ENCODE results near the gene OR9Q1.

Gene OR9Q1

DNA sequence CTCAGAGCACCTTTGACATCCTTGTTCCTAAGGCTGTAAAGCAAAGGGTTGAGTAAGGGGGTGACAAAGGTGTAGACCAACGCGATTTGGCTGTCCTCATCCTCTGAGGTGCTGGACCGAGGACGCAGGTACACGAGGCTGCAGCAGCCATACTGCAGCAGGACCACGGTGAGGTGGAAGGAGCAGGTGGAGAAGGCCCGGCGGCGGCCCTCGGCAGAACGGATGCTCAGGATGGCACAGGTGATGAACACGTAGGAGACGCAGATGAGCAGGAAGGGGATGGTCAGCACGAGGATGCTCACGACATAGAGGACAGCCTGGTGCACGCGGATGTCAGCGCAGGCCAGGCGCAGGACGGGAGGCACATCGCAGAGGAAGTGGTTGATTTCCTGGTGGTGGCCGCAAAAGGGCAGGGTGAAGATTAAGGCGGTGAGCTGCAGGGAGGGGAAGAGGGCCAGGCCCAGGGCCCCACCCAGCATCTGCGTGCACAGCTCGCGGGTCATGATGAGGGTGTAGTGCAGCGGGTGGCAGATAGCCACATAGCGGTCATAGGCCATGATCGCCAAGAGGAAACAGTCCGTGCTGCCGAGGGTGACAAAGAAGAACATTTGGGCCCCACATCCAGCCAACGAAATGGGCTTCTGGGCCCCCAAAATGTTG is 204.4 kb downstream of the OR9Q1 start:
- TF ChIP-seq, protein P1, sequence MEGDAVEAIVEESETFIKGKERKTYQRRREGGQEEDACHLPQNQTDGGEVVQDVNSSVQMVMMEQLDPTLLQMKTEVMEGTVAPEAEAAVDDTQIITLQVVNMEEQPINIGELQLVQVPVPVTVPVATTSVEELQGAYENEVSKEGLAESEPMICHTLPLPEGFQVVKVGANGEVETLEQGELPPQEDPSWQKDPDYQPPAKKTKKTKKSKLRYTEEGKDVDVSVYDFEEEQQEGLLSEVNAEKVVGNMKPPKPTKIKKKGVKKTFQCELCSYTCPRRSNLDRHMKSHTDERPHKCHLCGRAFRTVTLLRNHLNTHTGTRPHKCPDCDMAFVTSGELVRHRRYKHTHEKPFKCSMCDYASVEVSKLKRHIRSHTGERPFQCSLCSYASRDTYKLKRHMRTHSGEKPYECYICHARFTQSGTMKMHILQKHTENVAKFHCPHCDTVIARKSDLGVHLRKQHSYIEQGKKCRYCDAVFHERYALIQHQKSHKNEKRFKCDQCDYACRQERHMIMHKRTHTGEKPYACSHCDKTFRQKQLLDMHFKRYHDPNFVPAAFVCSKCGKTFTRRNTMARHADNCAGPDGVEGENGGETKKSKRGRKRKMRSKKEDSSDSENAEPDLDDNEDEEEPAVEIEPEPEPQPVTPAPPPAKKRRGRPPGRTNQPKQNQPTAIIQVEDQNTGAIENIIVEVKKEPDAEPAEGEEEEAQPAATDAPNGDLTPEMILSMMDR (conservative IDR thresholded peaks at IDR 0.05; ENCODE audit: low read depth, low read length): no peak
- H3K4me3 ChIP-seq (ENCODE audit: low read length): no peak overlapping the region
- DNase-seq (ENCODE audit: low read depth): no peak
